Spleen (tissue), 11 donors: ENCODE data around the gene SPATA1. TPM values are rescaled to one million over a fixed set of nuclear protein-coding genes. Genes with fewer than 3 reads are reported as not detected.

ENCODE experiments used
- DNase-seq: peaks from one replicate; pipeline ENCODE4 v3.0.0-alpha.2; 2020
- H3K27ac ChIP-seq, 8 donors: fragments of 200-600 bp; sonication (generic) in 7 of 8; 1 replicate in 4 of 8; 2 replicates in 4 of 8; pipeline versions ENCODE4 v1.5.0 to v1.8.0; 2016 to 2021; ENCODE audit warnings: inconsistent platforms in 4 of 8, mild to moderate bottlenecking in 4 of 8, moderate library complexity in 1 of 8
- H3K27me3 ChIP-seq, 7 donors: fragments of 200-600 bp; sonication (generic) in 6 of 7; replicated peaks in 1 of 7; 1 replicate in 4 of 7; 2 replicates in 3 of 7; pipeline versions ENCODE4 v1.5.0 to v1.8.0; 2016 to 2021; ENCODE audit warnings: inconsistent platforms in 3 of 7, mild to moderate bottlenecking in 1 of 7
- H3K36me3 ChIP-seq, 6 donors: fragments of 200-600 bp; sonication (generic) in 5 of 6; 1 replicate in 4 of 6; 2 replicates in 2 of 6; pipeline versions ENCODE4 v1.5.0 to v1.8.0; 2016 to 2021; ENCODE audit warnings: inconsistent platforms in 2 of 6
- H3K4me1 ChIP-seq, 6 donors: fragments of 200-600 bp; sonication (generic) in 5 of 6; 1 replicate in 3 of 6; 2 replicates in 3 of 6; pipeline versions ENCODE4 v1.5.0 to v1.8.0; 2016 to 2021; ENCODE audit warnings: inconsistent platforms in 3 of 6
- H3K4me3 ChIP-seq, 8 donors: fragments of 200-600 bp; sonication (generic) in 7 of 8; 1 replicate in 4 of 8; 2 replicates in 4 of 8; pipeline versions ENCODE4 v1.5.0 to v1.8.0; 2016 to 2021; ENCODE audit warnings: inconsistent platforms in 4 of 8, mild to moderate bottlenecking in 4 of 8, moderate library complexity in 2 of 8
- H3K9me3 ChIP-seq, 8 donors: fragments of 200-600 bp; sonication (generic) in 7 of 8; 1 replicate in 4 of 8; 2 replicates in 4 of 8; pipeline versions ENCODE4 v1.5.0 to v1.8.0; 2016 to 2021; ENCODE audit warnings: inconsistent platforms in 4 of 8
- POLR2A ChIP-seq, 3 donors: fragments of 450-650 bp; IDR thresholded peaks; one replicate each; pipeline ENCODE4 v1.5.1; 2017; ENCODE audit warnings: antibody characterized with exemption in 3 of 3, mild to moderate bottlenecking in 1 of 3
- POLR2AphosphoS5 ChIP-seq, 3 donors: sonication (generic); formaldehyde crosslinking; IDR thresholded peaks; one replicate each; pipeline ENCODE4 v1.5.1; 2017; ENCODE audit warnings: antibody characterized with exemption in 3 of 3
- WGBS, 5 donors: extraction: QIAGEN DNeasy Blood & Tissue Kit in 3 of 5; methylation state at CpG; one replicate each; pipeline versions ENCODE4 v1.1.5 to v1.1.7; 2013 to 2018; 5-methylcytosine and 5-hydroxymethylcytosine counted together
- intact Hi-C: fragments of 100-400 bp; cut with DNase I; formaldehyde crosslinking; loops from one replicate; pipeline ENCODE4 v1.15.0; 2023; ENCODE audit warnings: low total_unique reads
- polyA plus RNA-seq, 3 donors: library from polyadenylated mRNA; stranded (reverse); fragments of 200-250 nt; gene quantifications; one replicate each; pipeline ENCODE4 v1.2.1, GENCODE V29; 2013
- total RNA-seq, 7 donors: library from RNA; depleted of rRNA in 3 of 7; stranded (reverse); fragments of >200 nt in 3 of 7; fragmentation: NEBNext Ultra II Directional in 4 of 7; extraction: Animal tissue kit (Norgen Biotek cat#: 25700) in 4 of 7; gene quantifications; one replicate each; pipeline versions ENCODE4 v1.1.0 to v1.2.1, GENCODE V29; 2016 to 2021
- TF ChIP-seq, protein P1 (sequence below), 11 experiments: fragments of 200-600 bp in 7 of 11; fragments of 450-650 bp in 4 of 11; sonication (generic) in 4 of 11; IDR thresholded peaks in 8 of 11; conservative IDR thresholded peaks in 3 of 11; 1 replicate in 7 of 11; 2 replicates in 4 of 11; pipeline versions ENCODE4 v1.4.0 to v1.8.0; 2016 to 2021; ENCODE audit warnings: antibody characterized with exemption in 11 of 11, inconsistent platforms in 4 of 11, mild to moderate bottlenecking in 1 of 11
- donor health status: healthy with polysubstance abuse.
- donor health status: DM: no; HTN: no; CAD: no; lungs with moderate emphysema.
- donor health status: DM: no; HTN: no; CAD: no.
- donor health status: Bipolar disorder and iron deficiency.
- donor health status: healthy.
- donor health status: DM: no; HTN: no; CAD: no.
- donor health status: DM: yes; HTN: yes; CAD: no.

Gene SPATA1
- total and polyA plus RNA-seq, 10 donors, result 0.67 to 3.0 (median 1.5) TPM

- TF ChIP-seq POLR2AphosphoS5 (IDR thresholded peaks at IDR 0.05) (no peak), POLR2A (IDR thresholded peaks at IDR 0.05) (no peak)
- TF ChIP-seq, protein P1, sequence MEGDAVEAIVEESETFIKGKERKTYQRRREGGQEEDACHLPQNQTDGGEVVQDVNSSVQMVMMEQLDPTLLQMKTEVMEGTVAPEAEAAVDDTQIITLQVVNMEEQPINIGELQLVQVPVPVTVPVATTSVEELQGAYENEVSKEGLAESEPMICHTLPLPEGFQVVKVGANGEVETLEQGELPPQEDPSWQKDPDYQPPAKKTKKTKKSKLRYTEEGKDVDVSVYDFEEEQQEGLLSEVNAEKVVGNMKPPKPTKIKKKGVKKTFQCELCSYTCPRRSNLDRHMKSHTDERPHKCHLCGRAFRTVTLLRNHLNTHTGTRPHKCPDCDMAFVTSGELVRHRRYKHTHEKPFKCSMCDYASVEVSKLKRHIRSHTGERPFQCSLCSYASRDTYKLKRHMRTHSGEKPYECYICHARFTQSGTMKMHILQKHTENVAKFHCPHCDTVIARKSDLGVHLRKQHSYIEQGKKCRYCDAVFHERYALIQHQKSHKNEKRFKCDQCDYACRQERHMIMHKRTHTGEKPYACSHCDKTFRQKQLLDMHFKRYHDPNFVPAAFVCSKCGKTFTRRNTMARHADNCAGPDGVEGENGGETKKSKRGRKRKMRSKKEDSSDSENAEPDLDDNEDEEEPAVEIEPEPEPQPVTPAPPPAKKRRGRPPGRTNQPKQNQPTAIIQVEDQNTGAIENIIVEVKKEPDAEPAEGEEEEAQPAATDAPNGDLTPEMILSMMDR (IDR thresholded peaks at IDR 0.05 in 8 of 11, conservative IDR thresholded peaks at IDR 0.05 in 3 of 11), result no peak
- intact Hi-C loops, result no loop called here
- H3K27ac ChIP-seq, result no peak overlapping the region
- peaks cover 0 to 6% (median 0%) of the 10 kb centered on the region in 6 donors for H3K36me3 ChIP-seq
- no peak for DNase-seq
- no peak overlapping the region for H3K4me3 ChIP-seq
- peaks cover 19 to 33% (median 26%) of the 10 kb centered on the region in 6 donors for H3K4me1 ChIP-seq
- H3K9me3 ChIP-seq, result peaks cover 0 to 12% (median 10%) of the 10 kb centered on the region in 8 donors
- 95 to 100% (median 98%) methylated on average over 1 of the region's 1 CpG for WGBS, 5 donors
- H3K27me3 ChIP-seq, result no peaks in the 10 kb centered on the region
Observed at GRCh38 chr1:84508510-84508909, 2.3 kb downstream of the SPATA1 start.

DNA sequence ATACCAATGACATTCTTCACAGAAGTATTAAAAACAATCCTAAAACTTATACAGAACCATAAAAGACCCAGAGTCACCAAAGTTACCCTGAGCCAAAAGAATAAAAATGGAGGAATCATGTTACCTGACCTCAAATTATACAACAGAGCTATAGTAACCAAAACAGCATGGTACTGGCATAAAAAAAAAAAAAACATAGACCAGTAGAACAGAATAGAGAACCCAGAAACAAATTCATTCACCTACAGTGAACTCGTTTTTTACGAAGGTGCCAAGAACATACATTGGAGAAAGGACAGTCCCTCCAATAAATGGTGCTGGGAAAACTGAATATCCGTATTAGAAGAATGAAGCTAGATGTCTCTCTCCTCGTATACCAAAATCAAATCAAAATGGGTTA is 2.8 kb downstream of the SPATA1 start:
- no peak for DNase-seq
- intact Hi-C loops, result no loop called here
- H3K36me3 ChIP-seq, result peaks cover 0 to 6% (median 0%) of the 10 kb centered on the region in 6 donors
- no peak for TF ChIP-seq POLR2A (IDR thresholded peaks at IDR 0.05)
- TF ChIP-seq POLR2AphosphoS5 (IDR thresholded peaks at IDR 0.05), result no peak
- TF ChIP-seq, protein P1 (IDR thresholded peaks at IDR 0.05 in 8 of 11, conservative IDR thresholded peaks at IDR 0.05 in 3 of 11), result no peak
- no peaks in the 10 kb centered on the region for H3K27me3 ChIP-seq
- H3K9me3 ChIP-seq, result peaks cover 0 to 12% (median 10%) of the 10 kb centered on the region in 8 donors
- H3K27ac ChIP-seq, result no peak overlapping the region
- no peak overlapping the region for H3K4me3 ChIP-seq
- WGBS, 5 donors, result 96 to 100% (median 97%) methylated on average over 4 of the region's 4 CpGs
- peaks cover 15 to 27% (median 21%) of the 10 kb centered on the region in 6 donors for H3K4me1 ChIP-seq

- WGBS, 5 donors, result 45 to 94% (median 62%) methylated on average over 2 of the region's 2 CpGs
- no peaks in the 10 kb centered on the region for H3K27me3 ChIP-seq
- no peak overlapping the region for H3K27ac ChIP-seq
- peaks cover 7 to 16% (median 9%) of the 10 kb centered on the region in 6 donors for H3K4me1 ChIP-seq
- no peak for DNase-seq
- H3K4me3 ChIP-seq, result no peak overlapping the region
- intact Hi-C loops, result no loop called here
- peaks cover 0 to 12% (median 10%) of the 10 kb centered on the region in 8 donors for H3K9me3 ChIP-seq
- H3K36me3 ChIP-seq, result peaks cover 0 to 6% (median 0%) of the 10 kb centered on the region in 6 donors
- TF ChIP-seq, protein P1 (IDR thresholded peaks at IDR 0.05 in 8 of 11, conservative IDR thresholded peaks at IDR 0.05 in 3 of 11), result no peak
- TF ChIP-seq POLR2AphosphoS5 (IDR thresholded peaks at IDR 0.05) (no peak), POLR2A (IDR thresholded peaks at IDR 0.05) (no peak)
Observed at GRCh38 chr1:84510165-84510564, 4.0 kb downstream of the SPATA1 start.

GRCh38 chr1:84510668-84511067 is 4.5 kb downstream of the SPATA1 start:
- Histone ChIP-seq H3K27ac (no peak overlapping the region), H3K9me3 (peaks cover 0 to 12% (median 10%) of the 10 kb centered on the region in 8 donors), H3K4me1 (peaks cover 7 to 14% (median 9%) of the 10 kb centered on the region in 6 donors), H3K36me3 (peaks cover 0 to 6% (median 0%) of the 10 kb centered on the region in 6 donors), H3K27me3 (no peaks in the 10 kb centered on the region), H3K4me3 (no peak overlapping the region)
- no peak for TF ChIP-seq POLR2A (IDR thresholded peaks at IDR 0.05)
- TF ChIP-seq, protein P1 (IDR thresholded peaks at IDR 0.05 in 8 of 11, conservative IDR thresholded peaks at IDR 0.05 in 3 of 11), result no peak
- TF ChIP-seq POLR2AphosphoS5 (IDR thresholded peaks at IDR 0.05), result no peak
- no peak for DNase-seq
- WGBS, 5 donors, result 93 to 98% (median 96%) methylated on average over 3 of the region's 3 CpGs
- intact Hi-C loops, result no loop called here
